Endothelial cell of umbilical vein (primary cell): ENCODE measurements around the gene HPS6. TPM values are rescaled to one million over a fixed set of nuclear protein-coding genes. Genes with fewer than 3 reads are reported as not detected.
A peak's percentile ranks its signal among the peaks of the same experiment; 100 is the strongest.

Source experiments
- BruUV-seq: library from RNA; stranded (reverse); fragments of 400-500 nt; replicated peaks from 2 replicates; lab custom pipeline; 2021; lab: Mats Ljungman, UMichigan
- CTCF ChIA-PET: fragments of 300-600, 350-600 bp; sonication (Branson Sonifier 250); formaldehyde crosslinking; loops from one replicate; lab custom pipeline; 2021; ENCODE audit warnings: antibody characterized with exemption, inconsistent platforms; lab: Charles Lee
- POLR2A ChIA-PET: fragments of 300-600, 350-600 bp; sonication (Branson Sonifier 250); formaldehyde crosslinking; loops from one replicate; lab custom pipeline; 2021; ENCODE audit warnings: antibody characterized with exemption, inconsistent platforms; lab: Charles Lee
- DNase-seq: peaks from one replicate; pipeline ENCODE4 v3.0.0-alpha.2; 2011; ENCODE audit warnings: low read depth, low spot score
- FAIRE-seq: peaks from 2 replicates; lab custom pipeline; 2011; peaks lifted over from hg19 to GRCh38; lab: Jason Lieb, UNC
- H2AFZ ChIP-seq: 2 replicates; pipeline ENCODE4 v1.6.0; 2012; ENCODE audit warnings: low read depth, low read length, control low read depth, inconsistent platforms
- H3K27ac ChIP-seq: 2 replicates; pipeline ENCODE4 v1.5.1; 2011; ENCODE audit warnings: low read depth, mild to moderate bottlenecking, control low read depth, low read length, moderate library complexity; ENCODE audit not compliant: insufficient read depth
- H3K27me3 ChIP-seq, 2 experiments: 2 replicates each; pipeline versions ENCODE4 v1.6.0 to v1.6.1; 2011; ENCODE audit warnings: low read length in 2 of 2, mixed read lengths in 1 of 2; ENCODE audit not compliant: control insufficient read depth in 2 of 2, insufficient read depth in 2 of 2
- H3K36me3 ChIP-seq, 2 experiments: 2 replicates in 1 of 2; 3 replicates in 1 of 2; pipeline ENCODE4 v1.5.1; 2011; ENCODE audit warnings: low read length in 2 of 2, mild to moderate bottlenecking in 1 of 2, moderate library complexity in 1 of 2; ENCODE audit not compliant: control insufficient read depth in 2 of 2, insufficient read depth in 2 of 2; ENCODE audit errors: extremely low read depth in 1 of 2
- H3K4me1 ChIP-seq: 3 replicates; pipeline ENCODE4 v1.5.1; 2011; ENCODE audit warnings: mild to moderate bottlenecking, low read length; ENCODE audit not compliant: control insufficient read depth, insufficient read depth; ENCODE audit errors: extremely low read depth
- H3K4me2 ChIP-seq: 2 replicates; pipeline ENCODE4 v1.6.1; 2011; ENCODE audit warnings: low read length, control low read depth, mixed read lengths; ENCODE audit not compliant: insufficient read depth
- H3K4me3 ChIP-seq, 3 experiments: fragments of 200-600 bp in 1 of 3; sonication (generic), shearing (Covaris generic) in 1 of 3; replicated peaks in 1 of 3; 2 replicates each; pipeline ENCODE4 v1.5.1; 2011 to 2016; ENCODE audit warnings: control low read depth in 3 of 3, low read length in 3 of 3, mild to moderate bottlenecking in 2 of 3, inconsistent platforms in 1 of 3, low read depth in 1 of 3, moderate library complexity in 1 of 3; ENCODE audit not compliant: insufficient read depth in 1 of 3
- H3K79me2 ChIP-seq: 2 replicates; pipeline ENCODE4 v1.6.0; 2012; ENCODE audit warnings: low read length, inconsistent platforms; ENCODE audit not compliant: control insufficient read depth, insufficient read depth
- H3K9ac ChIP-seq: replicated peaks from 2 replicates; pipeline ENCODE3; 2011; ENCODE audit warnings: low read length, control low read depth; ENCODE audit not compliant: insufficient read depth; ENCODE audit errors: extremely low read depth
- H3K9me1 ChIP-seq: replicated peaks from 3 replicates; pipeline ENCODE4 v1.6.0; 2011; ENCODE audit warnings: mild to moderate bottlenecking, low read length; ENCODE audit not compliant: control insufficient read depth, insufficient read depth; ENCODE audit errors: extremely low read depth
- H3K9me3 ChIP-seq: replicated peaks from 2 replicates; pipeline ENCODE4 v1.5.1; 2012; ENCODE audit warnings: low read length, inconsistent platforms; ENCODE audit not compliant: control insufficient read depth, insufficient read depth
- H4K20me1 ChIP-seq: replicated peaks from 2 replicates; pipeline ENCODE3; 2011; ENCODE audit warnings: mild to moderate bottlenecking, low read length; ENCODE audit not compliant: control insufficient read depth, insufficient read depth; ENCODE audit errors: extremely low read depth
- FOS ChIP-seq: IDR thresholded peaks from 2 replicates; pipeline ENCODE4 v1.6.1; 2011; ENCODE audit warnings: mild to moderate bottlenecking, low read length, moderate library complexity, borderline replicate concordance; ENCODE audit not compliant: insufficient read depth
- GATA2 ChIP-seq: IDR thresholded peaks from 2 replicates; pipeline ENCODE4 v1.7.0; 2011; ENCODE audit warnings: low read depth, mild to moderate bottlenecking, moderate library complexity, mixed read lengths, low read length; ENCODE audit not compliant: insufficient read length, insufficient read depth
- JUN ChIP-seq: IDR thresholded peaks from 2 replicates; pipeline ENCODE4 v1.6.1; 2011; ENCODE audit warnings: borderline replicate concordance, low read depth; ENCODE audit not compliant: insufficient read length, insufficient read depth
- POLR2A ChIP-seq: IDR thresholded peaks from 2 replicates; pipeline ENCODE4 v1.6.1; 2012; ENCODE audit warnings: low read depth, mild to moderate bottlenecking, control low read depth, low read length
- POLR2AphosphoS5 ChIP-seq: IDR thresholded peaks from 2 replicates; pipeline ENCODE4 v1.6.1; 2012; ENCODE audit warnings: low read depth, mild to moderate bottlenecking, control low read depth, low read length, moderate library complexity; ENCODE audit not compliant: insufficient read depth
- dilution Hi-C: fragments of 300-500 bp; cut with MboI; formaldehyde crosslinking; loops from one replicate; pipeline ENCODE4 v1.15.0; 2019; ENCODE audit warnings: low sequenced_read_pairs; ENCODE audit not compliant: extremely low pct_ligation_motif_present
- intact Hi-C: fragments of 100-400 bp; cut with micrococcal nuclease; formaldehyde crosslinking; loops from one replicate; pipeline ENCODE4 v1.10.0; 2022
- polyA plus RNA-seq, 4 experiments: library from polyadenylated mRNA; depleted of rRNA in 3 of 4; stranded (reverse) in 3 of 4; unstranded in 1 of 4; fragments of >200 nt; gene quantifications; 2 replicates each; pipeline versions ENCODE4 v1.2.1 to v1.2.3, GENCODE V29; 2011 to 2012; ENCODE audit warnings: missing spikeins in 1 of 4
- total RNA-seq: library from RNA; stranded (reverse); gene quantifications from 2 replicates; pipeline ENCODE4 v1.2.3, GENCODE V29; 2021
- TF ChIP-seq, protein P1 (sequence below), 2 donors: IDR thresholded peaks; 1 replicate in 1 of 2; 2 replicates in 1 of 2; pipeline ENCODE4 v1.5.1; 2011; ENCODE audit warnings: low read length in 2 of 2, mild to moderate bottlenecking in 2 of 2, moderate library complexity in 2 of 2, control low read depth in 1 of 2, inconsistent platforms in 1 of 2, low read depth in 1 of 2; ENCODE audit not compliant: insufficient read depth in 1 of 2; ENCODE audit errors: extremely low read depth in 1 of 2

Gene HPS6
- total and polyA plus RNA-seq, 2 donors (not counting 3 experiments of a cell fraction or from before 2014, with no cell fraction given) = 9.3 to 18.5 TPM

DNA sequence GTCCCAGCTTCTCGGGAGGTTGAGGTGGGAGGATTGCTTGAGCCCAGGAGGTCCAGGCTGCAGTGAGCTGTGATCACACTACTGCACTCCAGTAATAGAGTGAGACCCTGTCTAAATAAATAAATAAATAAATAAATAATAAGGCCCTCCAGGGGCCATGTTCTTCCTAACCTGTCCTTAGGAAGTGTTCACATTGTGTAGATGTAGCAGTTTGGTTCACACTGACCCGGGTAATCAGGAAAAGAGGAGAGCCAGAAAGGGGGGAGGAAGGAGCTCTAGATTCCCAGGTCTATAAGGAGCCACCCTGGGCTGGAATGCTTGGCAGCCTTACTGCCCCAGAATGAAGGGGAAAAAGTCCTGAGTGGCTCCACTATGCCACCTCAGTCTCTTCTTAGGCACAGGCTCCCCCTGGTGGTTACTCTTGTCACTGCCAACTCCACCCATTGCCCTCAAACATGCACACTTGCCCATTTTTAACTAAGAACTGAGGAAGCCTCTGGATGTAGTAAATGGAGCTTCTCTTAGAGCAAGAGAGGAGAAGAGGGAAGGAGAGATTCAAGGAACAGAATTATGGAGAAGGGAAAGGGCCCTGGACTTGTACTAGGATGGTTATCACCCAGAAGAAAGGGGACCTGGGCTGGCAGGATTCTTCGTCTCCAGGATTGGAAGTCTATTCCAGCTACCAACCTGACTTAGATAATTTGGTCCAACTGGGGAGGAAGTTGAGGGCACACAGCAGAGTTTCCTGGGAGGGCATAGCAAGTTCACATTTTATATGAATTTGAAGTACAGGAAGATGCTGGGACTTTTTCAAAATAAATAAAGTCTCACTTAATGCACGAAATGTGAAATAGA is 7.8 kb downstream of the HPS6 start:
- intact Hi-C loops = loop anchor here (1.0 to 10.0 kb wide), 6 partner anchors 64 to 468 kb away; no protein-coding TSS in a partner anchor
- TF ChIP-seq POLR2A = no peak
- TF ChIP-seq, protein P1, sequence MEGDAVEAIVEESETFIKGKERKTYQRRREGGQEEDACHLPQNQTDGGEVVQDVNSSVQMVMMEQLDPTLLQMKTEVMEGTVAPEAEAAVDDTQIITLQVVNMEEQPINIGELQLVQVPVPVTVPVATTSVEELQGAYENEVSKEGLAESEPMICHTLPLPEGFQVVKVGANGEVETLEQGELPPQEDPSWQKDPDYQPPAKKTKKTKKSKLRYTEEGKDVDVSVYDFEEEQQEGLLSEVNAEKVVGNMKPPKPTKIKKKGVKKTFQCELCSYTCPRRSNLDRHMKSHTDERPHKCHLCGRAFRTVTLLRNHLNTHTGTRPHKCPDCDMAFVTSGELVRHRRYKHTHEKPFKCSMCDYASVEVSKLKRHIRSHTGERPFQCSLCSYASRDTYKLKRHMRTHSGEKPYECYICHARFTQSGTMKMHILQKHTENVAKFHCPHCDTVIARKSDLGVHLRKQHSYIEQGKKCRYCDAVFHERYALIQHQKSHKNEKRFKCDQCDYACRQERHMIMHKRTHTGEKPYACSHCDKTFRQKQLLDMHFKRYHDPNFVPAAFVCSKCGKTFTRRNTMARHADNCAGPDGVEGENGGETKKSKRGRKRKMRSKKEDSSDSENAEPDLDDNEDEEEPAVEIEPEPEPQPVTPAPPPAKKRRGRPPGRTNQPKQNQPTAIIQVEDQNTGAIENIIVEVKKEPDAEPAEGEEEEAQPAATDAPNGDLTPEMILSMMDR (IDR thresholded peaks at IDR 0.05; ENCODE audit: extremely low read depth in 1 of 2, insufficient read depth in 1 of 2, low read depth in 1 of 2, low read length in 2 of 2) = peak; percentile 91 to 98
- no peak for TF ChIP-seq GATA2
- no peak for TF ChIP-seq FOS
- TF ChIP-seq POLR2AphosphoS5 = no peak
- TF ChIP-seq JUN = no peak
- peak; percentile 81 for DNase-seq

More for the DNA sequence above, 7.8 kb downstream of the HPS6 start:
- no peak overlapping the region for H3K27ac ChIP-seq
- ChIA-PET POLR2A (no interaction called here), CTCF (interaction anchor here (0.5 to 5.6 kb wide), 45 partner anchors 8 to 470 kb away, joined by 3 to 129 read pairs (median 4); partner anchors contain the start of genes ARMH3, LDB1 and OGA)
- H3K4me2 ChIP-seq = no peak overlapping the region
- no peak overlapping the region for H3K4me3 ChIP-seq
- no peak overlapping the region for H2AFZ ChIP-seq
- H3K9me3 ChIP-seq = no peaks in the 10 kb centered on the region
- dilution Hi-C loops = no loop called here
- H3K9ac ChIP-seq = no peak overlapping the region
- H4K20me1 ChIP-seq = no peaks in the 10 kb centered on the region
- H3K36me3 ChIP-seq = no peaks in the 10 kb centered on the region
- BruUV-seq = no TSS peak
- H3K27me3 ChIP-seq = peaks cover 0 to 2% of the 10 kb centered on the region in 2 experiments
- H3K79me2 ChIP-seq = peaks cover 7% of the 10 kb centered on the region
- H3K4me1 ChIP-seq = no peaks in the 10 kb centered on the region
- FAIRE-seq = peak; percentile 97
- H3K9me1 ChIP-seq = no peaks in the 10 kb centered on the region
